A549 (cell line): ENCODE results near the gene WFIKKN1. TPM values are rescaled to one million over a fixed set of nuclear protein-coding genes. Genes with fewer than 3 reads are reported as not detected.

Source experiments
- ATAC-seq, 2 experiments: fragments of 200-7000 bp in 1 of 2; fragments of >200 bp in 1 of 2; cut with Nextera tagmentation in 1 of 2; cut with Tn5 transposase in 1 of 2; 3 replicates each; pipeline versions ENCODE4 v1.8.0 to v1.9.1; 2018 to 2020; ENCODE audit warnings: mild to moderate bottlenecking in 1 of 2, moderate library complexity in 1 of 2
- CTCF ChIA-PET: fragments of 300-600 bp; sonication (Branson Sonifier 250); formaldehyde crosslinking; extraction: SDS; loops from one replicate; lab custom pipeline; 2021; ENCODE audit warnings: antibody characterized with exemption, inconsistent platforms; lab: Yijun Ruan, JAX
- POLR2A ChIA-PET: fragments of 350-600 bp; formaldehyde crosslinking; extraction: SDS; loops from one replicate; lab custom pipeline; 2021; ENCODE audit warnings: antibody characterized with exemption, inconsistent platforms; lab: Yijun Ruan, JAX
- DNase-seq, 2 experiments: peaks; one replicate each; pipeline versions ENCODE4 v3.0.0 to v3.0.0-alpha.2; 2011 to 2016; ENCODE audit warnings: low read depth in 1 of 2, low spot score in 1 of 2
- FAIRE-seq: peaks from 2 replicates; lab custom pipeline; 2011; peaks lifted over from hg19 to GRCh38; lab: Jason Lieb, UNC
- H3K27ac ChIP-seq, 2 experiments: fragments of >200 bp; sonication (Bioruptor Twin); formaldehyde crosslinking; 3 replicates each; pipeline ENCODE4 v1.5.1; 2016 to 2017
- H3K4me1 ChIP-seq: fragments of >200 bp; sonication (Bioruptor Twin); formaldehyde crosslinking; 3 replicates; pipeline ENCODE4 v1.6.1; 2016
- H3K4me2 ChIP-seq: fragments of >200 bp; sonication (Bioruptor Twin); formaldehyde crosslinking; 3 replicates; pipeline ENCODE4 v1.6.1; 2016
- H3K4me3 ChIP-seq: fragments of >200 bp; sonication (Bioruptor Twin); formaldehyde crosslinking; 3 replicates; pipeline ENCODE4 v1.5.1; 2016
- H3K9me3 ChIP-seq: fragments of >200 bp; sonication (Bioruptor Twin); formaldehyde crosslinking; 3 replicates; pipeline ENCODE4 v1.6.1; 2016
- CTCF ChIP-seq: fragments of >200 bp; sonication (Bioruptor Twin); formaldehyde crosslinking; IDR thresholded peaks from 3 replicates; pipeline ENCODE4 v1.5.1; 2016
- E2F6 ChIP-seq: IDR thresholded peaks from 2 replicates; pipeline ENCODE4 v1.6.1; 2012; ENCODE audit warnings: low read depth, borderline replicate concordance
- FOSB ChIP-seq: fragments of 250-450 bp; sonication (Bioruptor Pico); IDR thresholded peaks from 2 replicates; pipeline ENCODE4 v1.5.0; 2020; ENCODE audit warnings: mild to moderate bottlenecking, moderate library complexity
- FOSL2 ChIP-seq, 2 experiments: fragments of 450-650 bp in 1 of 2; fragments of >200 bp in 1 of 2; sonication (Bioruptor Twin) in 1 of 2; formaldehyde crosslinking; IDR thresholded peaks; 2 replicates each; pipeline versions ENCODE4 v1.5.0 to v1.6.1; 2016 to 2020; ENCODE audit warnings: mild to moderate bottlenecking in 1 of 2, moderate library complexity in 1 of 2
- FOXS1 ChIP-seq: fragments of 250-450 bp; sonication (Bioruptor Pico); IDR thresholded peaks from 2 replicates; pipeline ENCODE4 v1.5.0; 2020; ENCODE audit warnings: mild to moderate bottlenecking, moderate library complexity
- HOXA7 ChIP-seq: fragments of 250-450 bp; sonication (Bioruptor Pico); IDR thresholded peaks from 2 replicates; pipeline ENCODE4 v1.5.0; 2020; ENCODE audit warnings: mild to moderate bottlenecking, moderate library complexity
- HOXB13 ChIP-seq: fragments of 250-450 bp; sonication (Bioruptor Pico); IDR thresholded peaks from 2 replicates; pipeline ENCODE4 v1.5.0; 2020; ENCODE audit warnings: low read depth, mild to moderate bottlenecking, moderate library complexity
- JUN ChIP-seq, 2 experiments: fragments of >200 bp; sonication (Bioruptor Twin); formaldehyde crosslinking; IDR thresholded peaks; 2 replicates in 1 of 2; 3 replicates in 1 of 2; pipeline ENCODE4 v1.6.1; 2016 to 2017
- NPAS2 ChIP-seq: fragments of 250-450 bp; sonication (Bioruptor Pico); IDR thresholded peaks from 2 replicates; pipeline ENCODE4 v1.8.0; 2022; ENCODE audit warnings: mild to moderate bottlenecking, moderate library complexity, borderline replicate concordance
- NR3C1 ChIP-seq: fragments of >200 bp; sonication (Bioruptor Twin); formaldehyde crosslinking; IDR thresholded peaks from 3 replicates; pipeline ENCODE4 v1.6.1; 2017
- PBX3 ChIP-seq: IDR thresholded peaks from 2 replicates; pipeline ENCODE4 v1.6.1; 2012
- POLR2A ChIP-seq: IDR thresholded peaks from 2 replicates; pipeline ENCODE4 v1.6.1; 2012; ENCODE audit warnings: mild to moderate bottlenecking, low read length
- POLR2AphosphoS2 ChIP-seq: conservative IDR thresholded peaks from 2 replicates; pipeline ENCODE4 v1.6.1; 2012; ENCODE audit warnings: low read length, improper control_type of control experiment, inconsistent platforms
- TP53 ChIP-seq: fragments of 250-450 bp; sonication (Bioruptor Pico); IDR thresholded peaks from 2 replicates; pipeline ENCODE4 v1.5.0; 2021; ENCODE audit warnings: mild to moderate bottlenecking, moderate library complexity
- ZC3H11A ChIP-seq: fragments of 450-650 bp; IDR thresholded peaks from 2 replicates; pipeline ENCODE4 v1.6.1; 2014; ENCODE audit warnings: antibody characterized with exemption, mild to moderate bottlenecking
- ZFP36 ChIP-seq: fragments of 450-650 bp; IDR thresholded peaks from 2 replicates; pipeline ENCODE4 v1.6.1; 2014; ENCODE audit warnings: borderline replicate concordance; ENCODE audit not compliant: partially characterized antibody
- WGBS: methylation state at CpG from one replicate; pipeline ENCODE4 v1.1.6; 2017; ENCODE audit errors: missing lambda C conversion rate; 5-methylcytosine and 5-hydroxymethylcytosine counted together
- polyA plus RNA-seq, 4 experiments: library from polyadenylated mRNA; depleted of rRNA in 3 of 4; stranded (reverse); fragments of >200 nt; fragmentation: RNase III in 1 of 4; extraction: RNeasy Plus Mini Kit Qiagen cat#74134 plus additional on column Dnase treatment in 1 of 4; gene quantifications; 2 replicates in 3 of 4; 3 replicates in 1 of 4; pipeline ENCODE4 v1.2.3, GENCODE V29; 2011 to 2017

The WFIKKN1 gene
- polyA plus RNA-seq, 2 of the 4 experiments (the other 2 are of a cell fraction): 0.05 to 0.23 TPM

GRCh38 chr16:585351-585750 is 45.4 kb upstream of the WFIKKN1 start:
- ATAC-seq: peak; percentile 1; a peak in 1 of 6 replicates
- no peak overlapping the region for H3K27ac ChIP-seq

GRCh38 chr16:586047-586644 is 44.6 kb upstream of the WFIKKN1 start:
- H3K4me1 ChIP-seq: peaks cover 27% of the 10 kb centered on the region
- ATAC-seq (no peak), FAIRE-seq (no peak), DNase-seq (no peak)
- no peaks in the 10 kb centered on the region for H3K9me3 ChIP-seq
- H3K4me2 ChIP-seq: no peak overlapping the region
- ChIA-PET POLR2A (no interaction called here), CTCF (interaction anchor here (0.6 to 2.5 kb wide), 4 partner anchors 9 to 199 kb away, joined by 3 to 12 read pairs (median 6); no protein-coding TSS in a partner anchor)
- TF ChIP-seq PBX3 (peak; percentile 9; the same call in 1 of the 2 replicates), NPAS2 (no peak)
- H3K4me3 ChIP-seq: no peak overlapping the region
- no peak overlapping the region for H3K27ac ChIP-seq
- 70% methylated on average over 16 of the region's 16 CpGs for WGBS

More at GRCh38 chr16:585351-585750, 45.4 kb upstream of the WFIKKN1 start:
- CTCF ChIA-PET: interaction anchor here (0.6 to 2.5 kb wide), 4 partner anchors 9 to 199 kb away, joined by 3 to 12 read pairs (median 6); no protein-coding TSS in a partner anchor
- Histone ChIP-seq H3K4me3 (no peak overlapping the region), H3K4me1 (peaks cover 21% of the 10 kb centered on the region), H3K9me3 (no peaks in the 10 kb centered on the region), H3K4me2 (no peak overlapping the region)
- 15% methylated on average over 6 of the region's 10 CpGs for WGBS
- DNase-seq (peak in 1 of 2 experiments; percentile 55), FAIRE-seq (no peak)
- POLR2A ChIA-PET: no interaction called here
- TF ChIP-seq TP53 (CRISPR knock-in tag) (peak; percentile 64; the same call in 1 of the 2 replicates), FOSB (CRISPR knock-in tag) (0 out of 2 replicates have a peak, but pooled peaks have one; percentile 62), E2F6 (no peak), PBX3 (peak; percentile 15; the same call in 1 of the 2 replicates)

- ATAC-seq (no peak), FAIRE-seq (no peak), DNase-seq (no peak)
- 93% methylated on average over 12 of the region's 14 CpGs for WGBS
- POLR2A ChIA-PET: interaction anchor here (0.7 to 1.5 kb wide), 2 partner anchors 50 to 94 kb away, joined by 4 to 5 read pairs; partner anchors contain the start of gene METTL26
- Histone ChIP-seq H3K9me3 (no peaks in the 10 kb centered on the region), H3K4me2 (peak overlapping the region; percentile 74)
- CTCF ChIA-PET: interaction anchor here (0.9 to 2.5 kb wide), 6 partner anchors 10 to 81 kb away, joined by 3 to 12 read pairs (median 4); partner anchors contain the start of gene RHOT2
- TF ChIP-seq FOXS1 (no peak), NR3C1 (no peak), HOXB13 (CRISPR knock-in tag) (no peak), ZC3H11A (no peak), PBX3 (0 out of 2 replicates have a peak, but pooled peaks have one; percentile 4), CTCF (no peak), FOSL2 (IDR thresholded peaks at IDR 0.05) (no peak), FOSL2 (CRISPR knock-in tag; IDR thresholded peaks at IDR 0.05) (no peak), ZFP36 (no peak), POLR2A (peak; percentile 28; the same call in 1 of the 2 replicates), JUN (IDR thresholded peaks at IDR 0.05) (no peak; a peak in 1 of 5 replicates), HOXA7 (no peak), POLR2AphosphoS2 (0 out of 2 replicates have a peak, but pooled peaks have one; percentile 50)
- TF ChIP-seq, all 56 proteins: peak for 3
- H3K4me3 ChIP-seq: no peak overlapping the region
- peaks cover 29% of the 10 kb centered on the region for H3K4me1 ChIP-seq
- H3K27ac ChIP-seq: peak overlapping the region in 1 of 2 experiments; percentile 96; a peak in 2 of 6 replicates
These were observed 43.9 kb upstream of the WFIKKN1 start for GRCh38 chr16:586645-587590.
